Measurements from ENCODE around the gene MTHFR.

MTHFR gene

DNA sequence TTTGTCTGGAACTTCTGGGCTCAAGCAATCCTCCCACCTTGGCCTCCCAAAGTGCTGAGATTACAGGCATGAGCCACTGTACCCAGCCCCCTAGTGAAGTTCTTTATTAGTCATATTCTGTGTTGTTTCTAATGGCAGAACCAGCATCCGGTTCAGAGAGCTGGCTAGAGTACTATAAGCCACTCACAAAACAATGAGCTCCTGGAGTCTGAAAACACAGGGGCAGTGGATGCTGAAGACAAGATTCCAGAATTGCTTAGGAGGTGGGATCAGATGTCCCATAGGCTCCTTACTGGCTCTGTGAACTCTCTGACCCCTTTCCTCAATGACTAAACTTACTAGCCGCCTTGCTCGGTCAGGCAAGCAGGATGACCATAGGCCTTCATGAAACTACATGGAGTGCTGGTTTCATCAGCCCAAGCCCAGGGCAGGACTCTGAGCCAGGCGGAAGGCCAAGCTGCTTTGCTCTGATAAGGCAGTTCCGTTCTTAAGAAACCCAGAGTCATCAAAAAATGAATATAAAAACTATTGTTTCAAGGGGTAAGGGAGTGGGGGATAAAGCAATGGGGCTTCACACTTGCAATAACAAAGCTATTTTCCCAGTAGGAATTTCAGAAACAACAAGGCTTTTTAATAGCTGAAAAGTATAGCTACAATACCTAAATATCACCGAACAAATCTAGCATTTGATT lies 8.1 kb downstream of the MTHFR start:
- DNase-seq (ENCODE audit: low read depth, low spot score): no peak

DNA sequence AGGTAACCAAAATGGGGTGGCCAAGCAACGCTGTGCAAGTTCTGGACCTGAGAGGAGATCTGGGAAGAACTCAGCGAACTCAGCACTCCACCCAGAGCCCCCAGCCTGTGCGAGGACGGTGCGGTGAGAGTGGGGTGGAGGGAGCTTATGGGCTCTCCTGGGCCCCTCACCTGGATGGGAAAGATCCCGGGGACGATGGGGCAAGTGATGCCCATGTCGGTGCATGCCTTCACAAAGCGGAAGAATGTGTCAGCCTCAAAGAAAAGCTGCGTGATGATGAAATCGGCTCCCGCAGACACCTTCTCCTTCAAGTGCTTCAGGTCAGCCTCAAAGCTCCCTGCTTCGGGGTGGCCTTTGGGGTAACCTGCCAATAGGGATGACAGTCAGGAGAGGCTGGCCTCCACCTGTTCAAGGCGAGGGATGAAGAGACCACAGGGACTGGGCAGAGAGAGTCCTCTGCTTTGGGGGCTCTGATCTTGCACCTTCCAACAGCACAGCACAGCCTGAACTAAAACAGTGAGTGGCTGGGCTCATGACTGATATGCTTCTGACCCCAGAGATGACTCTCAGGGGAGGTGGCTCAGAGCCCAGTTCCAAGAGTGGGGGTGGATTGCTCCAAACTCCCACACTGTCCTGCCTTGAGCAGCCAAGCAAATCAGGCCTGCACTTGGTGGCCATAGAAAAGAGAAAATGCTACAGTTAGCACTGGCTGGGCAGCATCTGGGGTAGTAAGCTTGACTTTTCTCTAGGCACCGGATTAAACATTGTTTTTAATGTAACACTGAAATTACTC lies 9.5 kb downstream of the MTHFR start:
- DNase-seq (ENCODE audit: low read depth, low spot score): no peak

DNA sequence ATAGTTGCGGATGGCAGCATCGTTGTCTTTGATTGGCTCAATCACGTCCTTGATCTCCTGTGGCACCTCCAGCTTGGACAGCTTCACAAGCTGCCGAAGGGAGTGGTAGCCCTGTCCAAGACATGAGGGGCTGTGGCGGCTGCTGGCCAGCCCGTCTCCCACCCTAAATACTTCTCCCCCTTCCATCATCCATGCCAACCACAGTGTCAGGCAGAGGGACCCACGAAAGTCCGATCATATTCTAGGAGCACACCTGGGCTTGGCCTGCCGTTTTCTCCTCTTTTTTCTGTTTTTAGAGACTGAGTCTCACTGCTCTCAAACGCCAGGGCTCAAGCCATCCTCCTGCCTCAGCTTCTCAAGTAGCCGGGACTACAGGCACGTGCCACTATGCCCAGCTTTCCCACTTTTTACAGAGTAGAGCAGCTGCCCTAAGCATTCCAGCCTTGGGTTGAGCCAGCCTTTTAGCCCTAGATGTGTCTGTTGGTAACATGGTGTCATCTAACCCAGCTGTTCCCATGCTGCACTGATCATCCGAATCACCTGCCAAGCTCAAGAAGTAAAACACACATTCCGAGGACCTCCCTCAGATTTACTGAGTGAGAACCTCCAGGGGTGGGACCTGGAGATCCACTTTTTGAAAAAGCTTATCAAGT lies 10.4 kb downstream of the MTHFR start:
- DNase-seq (ENCODE audit: low read depth, low spot score): no peak

DNA sequence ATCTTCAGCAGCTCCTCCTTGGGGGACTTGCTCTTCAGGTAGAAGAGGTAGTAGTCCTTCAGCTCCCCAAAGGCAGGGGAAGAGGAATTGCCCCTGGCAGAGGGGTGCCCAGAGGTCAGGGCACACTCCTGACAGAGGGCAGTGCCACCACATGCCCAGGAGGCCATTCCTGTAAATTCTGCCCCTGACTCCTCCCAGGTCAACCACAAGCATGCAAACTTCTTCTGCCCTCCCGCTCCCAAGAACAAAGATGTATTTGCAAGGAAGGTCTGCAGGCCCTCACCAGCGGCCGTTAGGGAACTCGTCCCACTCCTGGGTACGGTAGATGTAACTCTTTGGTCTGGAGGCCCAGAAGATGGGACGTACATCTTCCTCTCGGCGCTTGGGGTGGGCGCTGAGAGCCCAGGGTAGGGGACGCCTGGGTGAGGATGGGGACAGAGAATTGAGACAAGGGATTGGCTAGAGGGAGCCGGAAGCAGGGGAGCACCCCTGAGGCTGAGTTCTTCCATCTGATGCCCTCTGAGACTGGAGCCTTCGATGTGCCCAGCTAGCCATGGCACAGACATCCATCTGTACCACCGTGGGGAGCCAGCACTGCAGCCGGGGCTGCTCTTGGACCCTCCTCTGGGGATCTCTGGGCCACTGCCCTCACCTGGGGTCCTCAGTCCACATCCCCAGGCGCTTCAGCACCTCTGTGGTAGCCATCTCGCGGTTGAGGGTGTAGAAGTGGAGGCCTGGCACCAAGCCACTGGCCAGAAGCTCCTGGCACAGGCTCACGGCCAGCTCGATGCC lies 11.1 kb downstream of the MTHFR start:
- no peak for DNase-seq (ENCODE audit: low read depth, low spot score)

DNA sequence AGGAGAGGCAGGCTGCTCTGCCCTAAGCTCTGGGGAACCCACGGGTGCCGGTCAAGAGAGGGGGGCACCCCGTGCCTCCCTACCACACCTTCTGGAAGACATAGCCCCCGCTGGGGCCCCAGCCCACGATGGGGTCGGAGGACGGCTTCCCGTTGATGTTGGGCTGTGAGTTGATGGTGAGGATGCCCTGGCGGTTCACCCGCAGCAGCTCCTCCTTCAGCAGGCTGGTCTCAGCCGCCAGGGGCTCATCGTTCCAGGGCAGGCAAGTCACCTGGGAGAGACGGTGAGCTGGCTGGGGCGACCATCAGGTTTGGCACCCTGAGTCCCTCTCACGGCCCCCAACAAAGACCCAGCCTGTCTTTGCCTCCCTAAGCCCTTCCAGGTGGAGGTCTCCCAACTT lies 11.9 kb downstream of the MTHFR start:
- DNase-seq (ENCODE audit: low read depth, low spot score): no peak

DNA sequence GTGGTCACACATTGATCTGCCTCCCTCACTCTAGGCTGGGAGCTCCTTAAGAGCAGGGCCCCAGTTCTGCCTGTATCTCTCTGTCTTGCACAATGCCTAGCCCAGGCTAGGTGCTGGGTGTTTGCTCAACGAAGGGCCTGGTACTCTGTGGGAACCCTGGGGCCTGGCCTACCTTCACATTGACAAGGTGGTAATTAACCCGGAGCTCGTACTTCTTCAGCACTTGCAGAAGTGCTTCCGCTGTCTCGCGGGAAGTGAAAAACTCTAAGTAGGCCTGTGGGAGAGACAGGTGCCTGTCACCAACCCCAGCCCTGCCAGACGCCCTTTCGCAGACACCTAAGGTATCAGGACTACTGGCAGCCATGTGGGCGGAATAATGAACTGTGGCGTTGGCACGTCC lies 13.7 kb downstream of the MTHFR start:
- DNase-seq (ENCODE audit: low read depth, low spot score): no peak

DNA sequence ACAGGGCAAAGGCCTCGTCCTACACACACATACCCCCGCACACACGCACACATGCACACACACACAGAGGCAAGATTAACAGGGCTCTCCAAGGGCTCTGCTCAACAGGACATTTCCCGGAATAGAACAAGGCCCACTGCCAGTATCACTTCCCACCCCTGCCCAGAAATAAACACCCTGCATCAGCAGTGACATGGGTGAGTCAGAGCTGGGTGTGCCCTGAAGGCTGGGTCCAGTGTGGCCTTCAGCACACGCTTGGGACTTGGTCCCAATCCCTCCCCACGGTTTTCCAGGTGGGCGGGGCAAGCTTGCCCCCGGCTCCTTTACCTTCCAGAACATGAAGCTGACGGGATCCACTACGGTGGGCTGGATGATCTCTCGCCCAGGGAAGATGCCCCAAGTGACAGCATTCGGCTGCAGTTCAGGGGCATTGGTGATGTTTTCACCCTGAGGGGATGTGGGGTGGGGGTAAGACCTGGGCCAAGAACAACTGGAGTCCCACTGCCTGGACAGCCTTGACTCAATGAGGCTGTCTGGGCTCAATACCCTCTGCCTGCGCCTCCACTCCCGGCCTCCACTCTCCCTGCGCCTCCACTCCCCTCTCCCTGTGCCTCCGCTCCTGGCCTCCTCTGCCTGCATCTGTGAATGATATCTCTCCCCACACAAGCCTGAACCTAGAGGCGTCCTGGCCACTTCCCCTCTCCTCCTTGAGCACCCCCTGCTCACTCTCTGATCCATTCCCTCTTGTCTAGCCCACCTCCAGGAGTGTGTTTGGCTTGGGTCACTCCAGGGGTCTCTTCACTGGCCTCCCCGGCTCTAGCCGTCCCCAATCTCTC lies 14.7 kb downstream of the MTHFR start:
- DNase-seq (ENCODE audit: low read depth, low spot score): no peak

DNA sequence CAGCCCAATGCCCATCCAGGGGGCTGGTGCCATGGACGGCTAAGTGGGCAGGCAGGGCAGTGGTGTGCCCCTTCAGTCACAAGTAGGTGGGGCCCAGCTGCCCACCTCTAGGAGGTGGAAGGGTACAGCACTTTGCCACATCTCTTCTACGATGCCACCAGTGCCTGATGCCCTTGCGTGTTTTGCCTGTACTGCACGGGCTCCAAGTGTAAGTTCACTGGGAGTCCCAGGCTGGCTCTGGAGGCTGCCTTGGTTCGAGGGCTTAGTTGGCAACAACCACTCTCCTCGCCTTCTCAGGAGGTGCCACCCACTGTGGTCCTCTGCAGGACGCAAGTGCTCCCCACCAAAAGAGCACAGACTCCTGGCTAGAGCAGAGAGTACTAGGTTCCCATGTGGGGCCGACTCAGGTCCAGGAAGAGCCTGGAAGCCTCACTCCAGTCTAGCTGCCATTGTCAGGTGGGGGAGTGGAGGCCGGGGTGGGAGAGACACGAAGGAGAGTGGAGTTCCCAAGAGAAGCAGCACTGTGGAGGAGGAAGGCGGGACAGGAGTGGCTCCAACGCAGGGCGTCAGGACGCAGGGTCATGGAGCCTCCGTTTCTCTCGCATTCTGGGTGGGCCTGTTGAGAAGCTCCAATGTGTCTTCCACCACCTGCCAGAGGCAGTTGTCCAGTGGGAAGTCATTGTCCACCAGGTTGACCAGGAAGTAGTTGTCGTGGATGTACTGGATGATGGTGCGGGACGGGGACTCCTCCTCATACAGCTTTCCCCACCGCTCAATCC lies 15.5 kb downstream of the MTHFR start:
- DNase-seq (ENCODE audit: low read depth, low spot score): no peak

DNA sequence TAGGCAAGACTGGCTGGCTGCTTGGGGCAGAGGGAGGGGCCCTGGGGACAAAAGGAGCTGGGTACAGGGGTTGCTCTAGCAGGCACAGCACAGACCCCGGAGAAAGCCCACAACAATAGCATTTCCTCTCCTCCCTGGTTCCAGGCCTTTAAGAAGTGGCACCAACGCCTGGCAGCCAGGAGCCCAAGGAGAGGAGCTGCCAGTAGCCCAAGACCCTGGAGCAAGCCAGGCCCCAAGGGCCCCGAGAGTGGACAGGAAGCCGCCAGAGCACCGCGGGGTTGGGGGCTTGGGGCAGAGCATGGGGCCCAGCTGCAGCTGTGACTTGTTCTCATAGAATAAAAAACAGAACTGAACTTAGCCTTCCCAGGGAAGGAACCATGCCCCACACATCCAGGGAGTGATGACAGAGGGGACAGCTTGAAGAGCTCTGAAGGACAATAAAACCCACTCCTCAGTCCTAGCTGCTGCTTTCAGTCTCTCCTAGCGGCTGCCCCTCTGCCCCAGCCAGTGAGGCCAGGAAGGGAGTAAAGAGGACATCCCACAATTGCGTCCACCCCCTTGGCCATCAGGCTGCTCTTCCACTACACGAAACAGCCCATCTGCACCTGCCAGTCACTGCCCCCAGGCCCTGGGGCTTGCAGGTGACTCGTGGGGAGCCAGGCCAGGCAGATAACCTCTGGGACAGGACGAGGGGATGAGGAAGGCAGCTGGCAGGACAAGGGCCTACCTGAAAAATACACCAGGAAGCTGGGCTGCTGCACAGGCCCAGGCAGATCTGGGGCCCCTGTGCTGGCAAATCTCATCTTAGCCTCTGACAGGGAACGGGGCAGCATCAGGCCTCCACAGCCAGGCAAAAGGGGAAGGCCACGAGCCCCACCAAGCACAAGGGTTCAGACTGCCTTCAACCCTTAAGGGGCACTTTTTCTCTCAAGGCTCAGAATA lies 16.4 kb downstream of the MTHFR start:
- no peak for DNase-seq (ENCODE audit: low read depth, low spot score)

DNA sequence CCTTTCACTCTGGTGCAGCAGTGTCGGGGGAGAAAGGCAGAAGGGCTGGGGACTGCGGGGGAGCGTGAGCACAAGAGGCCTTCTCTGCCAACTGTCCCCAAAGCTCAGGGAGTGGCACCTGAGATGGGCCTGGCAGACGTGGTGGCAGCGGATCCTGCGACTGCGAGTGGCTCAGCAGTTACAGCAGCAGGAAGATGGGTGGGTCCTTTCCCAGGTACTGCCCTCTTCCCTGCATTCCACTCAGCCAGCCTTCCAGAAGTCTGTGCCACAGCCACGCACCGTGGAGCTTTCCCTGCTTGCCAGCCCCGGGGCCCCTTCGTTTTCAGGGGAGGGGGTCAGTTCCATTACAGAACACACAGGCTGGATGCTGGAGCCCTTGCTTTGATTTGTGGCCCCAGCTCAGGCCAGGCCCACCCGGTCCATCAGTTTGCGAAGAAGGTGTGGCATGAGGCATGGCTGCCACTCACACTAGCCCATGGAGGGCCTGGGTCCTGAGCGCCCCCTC lies 17.2 kb downstream of the MTHFR start:
- no peak for DNase-seq (ENCODE audit: low read depth, low spot score)

DNA sequence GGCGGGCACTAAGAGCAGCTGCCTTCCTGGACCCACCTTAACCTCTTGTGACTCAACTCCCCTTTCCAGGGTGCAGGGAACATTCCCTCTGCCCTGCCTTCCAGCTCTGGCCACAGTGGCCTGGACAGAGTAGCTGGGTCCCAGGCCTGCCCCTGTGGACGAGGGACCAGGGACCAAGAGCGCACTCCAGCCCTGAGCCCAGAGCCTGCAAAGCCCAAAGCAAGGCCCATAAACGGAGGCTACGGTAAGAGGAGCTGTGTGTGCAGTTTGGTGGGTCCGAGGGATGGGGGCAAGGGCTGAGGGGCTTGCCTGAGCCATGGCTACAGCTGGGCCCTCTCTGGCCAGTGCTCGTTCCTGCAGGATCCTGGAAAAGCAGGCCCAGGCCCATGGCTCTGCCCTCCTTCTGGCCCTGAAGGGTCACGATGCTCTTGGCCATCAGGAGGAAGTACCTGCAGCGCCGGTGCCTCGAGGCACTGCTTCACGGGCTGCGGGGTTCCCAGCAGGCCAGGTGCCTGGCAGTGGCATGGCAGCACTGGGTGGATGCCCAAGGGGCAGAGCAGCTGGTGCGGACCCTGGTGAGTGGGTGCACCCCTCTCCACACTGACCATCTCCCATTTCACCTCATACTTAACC lies 17.8 kb downstream of the MTHFR start:
- no peak for DNase-seq (ENCODE audit: low read depth, low spot score)

DNA sequence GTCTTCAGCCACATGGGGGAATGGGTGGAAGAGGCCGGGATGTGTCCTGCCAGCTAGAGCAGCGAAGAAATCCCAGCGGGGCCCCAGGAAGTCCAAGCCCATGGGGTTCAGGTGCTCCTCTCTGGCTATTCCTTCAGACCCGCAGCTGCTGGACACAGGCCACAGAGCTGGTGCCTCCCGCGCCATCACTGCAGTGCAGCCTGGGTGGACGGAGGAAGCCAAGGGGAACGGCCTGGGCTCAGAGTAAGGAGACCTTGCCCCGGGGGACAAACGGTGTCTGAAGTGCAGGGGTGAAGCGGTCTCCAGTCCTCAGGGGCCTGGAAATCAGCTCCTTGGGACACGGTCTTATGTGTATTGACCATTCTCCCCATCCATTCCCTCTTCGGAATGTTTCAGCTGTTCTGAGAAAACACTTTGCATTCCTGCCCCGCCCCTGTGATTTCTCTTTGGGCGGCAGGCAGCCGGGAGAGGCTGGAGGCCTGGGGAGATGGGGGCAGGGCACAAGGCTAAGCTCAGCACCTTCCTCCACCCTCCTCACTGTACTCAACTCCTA lies 18.4 kb downstream of the MTHFR start:
- DNase-seq (ENCODE audit: low read depth, low spot score): no peak

DNA sequence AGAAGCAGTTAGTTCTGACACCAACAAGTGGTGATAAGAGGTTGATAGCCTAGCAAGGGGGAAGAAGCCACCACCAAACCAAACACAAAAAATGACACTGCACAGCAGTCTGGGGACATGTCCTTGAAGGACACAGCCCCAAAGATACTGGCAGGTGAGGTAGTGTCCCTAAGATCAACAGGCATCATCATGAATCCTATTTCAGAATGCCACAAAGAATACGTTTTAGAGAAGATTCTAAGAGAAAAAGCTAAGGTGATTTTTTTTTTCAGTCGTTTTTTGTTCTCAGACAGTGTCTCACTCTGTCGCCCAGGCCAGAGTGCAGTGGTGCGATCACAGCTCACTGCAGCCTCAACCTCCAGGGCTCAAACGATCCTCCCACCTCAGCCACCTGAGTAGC lies 19.6 kb downstream of the MTHFR start:
- no peak for DNase-seq (ENCODE audit: low read depth, low spot score)

DNA sequence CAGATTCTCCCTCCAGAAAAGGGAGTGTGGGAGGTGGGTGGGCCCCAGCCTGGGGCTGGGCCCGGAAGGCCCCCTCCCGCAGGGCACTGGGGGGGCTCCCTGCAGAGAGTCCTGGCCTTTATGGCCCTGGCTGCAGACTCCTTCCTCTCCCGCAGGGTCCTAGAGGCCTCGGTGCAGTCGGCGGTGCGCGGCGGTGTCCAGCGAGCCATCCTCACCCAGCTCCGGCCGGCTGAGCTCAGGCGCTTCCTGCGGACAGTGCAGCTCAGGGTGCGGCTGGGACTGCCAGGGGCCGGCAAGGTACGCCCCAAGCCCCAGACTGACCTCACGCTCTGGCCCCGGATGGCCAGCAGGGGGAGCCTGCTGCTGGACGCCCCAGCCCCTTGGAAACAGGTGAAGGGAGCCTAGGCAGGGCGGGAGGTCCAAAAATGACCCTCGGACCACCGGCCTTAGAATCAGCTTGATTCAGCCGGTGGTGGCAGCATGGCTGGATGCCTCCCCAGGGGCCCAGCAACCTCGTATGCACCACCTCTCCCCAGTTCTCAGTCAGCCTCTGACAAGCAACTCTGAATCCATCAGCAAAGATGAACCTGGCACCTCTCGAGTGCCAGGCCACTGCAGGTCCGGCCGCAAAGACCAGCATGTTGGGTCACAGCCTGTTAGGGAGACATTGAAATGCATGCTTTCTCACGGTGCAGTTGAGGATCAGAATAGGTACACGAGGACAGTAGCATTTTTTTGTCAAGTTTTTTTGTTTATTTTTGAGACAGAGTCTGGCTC lies 20.6 kb downstream of the MTHFR start:
- DNase-seq (ENCODE audit: low read depth, low spot score): peak; percentile 70

DNA sequence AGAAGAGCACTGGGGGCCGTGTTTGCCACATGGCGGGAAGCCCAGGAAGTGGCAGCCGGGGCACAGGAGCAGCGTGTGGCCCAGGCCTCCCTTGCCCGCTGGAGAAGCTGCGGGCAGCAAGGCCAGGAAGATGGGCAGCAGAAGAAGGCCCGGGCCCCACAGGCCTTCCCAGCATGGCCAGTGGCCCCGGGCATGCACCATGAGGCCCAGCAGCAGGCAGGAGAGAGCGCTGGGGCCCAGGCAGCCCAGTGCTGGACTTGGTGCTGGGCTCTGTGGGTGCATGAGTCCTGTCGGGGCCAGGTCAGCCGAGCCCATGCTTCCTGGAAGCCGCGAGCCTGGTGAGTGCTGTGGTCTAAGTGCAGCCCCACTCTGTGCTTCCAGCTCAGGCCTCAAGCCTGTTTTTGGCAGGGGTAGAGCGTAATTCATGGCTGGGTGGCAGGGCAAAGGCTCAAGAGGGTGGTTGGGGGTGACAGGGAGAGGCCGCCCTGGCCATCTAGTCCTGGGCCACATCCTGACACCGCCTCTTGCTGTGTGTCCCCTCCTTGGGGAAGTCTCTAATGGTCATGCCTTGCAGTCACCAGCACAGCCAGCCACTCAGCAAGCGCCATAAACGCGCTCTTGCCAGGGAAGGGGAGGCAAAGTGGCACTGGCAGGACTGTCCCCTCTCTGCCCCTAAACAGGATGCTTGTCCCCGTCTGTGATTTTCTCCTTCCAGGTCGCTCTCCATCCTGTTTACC lies 21.3 kb downstream of the MTHFR start:
- DNase-seq (ENCODE audit: low read depth, low spot score): no peak

DNA sequence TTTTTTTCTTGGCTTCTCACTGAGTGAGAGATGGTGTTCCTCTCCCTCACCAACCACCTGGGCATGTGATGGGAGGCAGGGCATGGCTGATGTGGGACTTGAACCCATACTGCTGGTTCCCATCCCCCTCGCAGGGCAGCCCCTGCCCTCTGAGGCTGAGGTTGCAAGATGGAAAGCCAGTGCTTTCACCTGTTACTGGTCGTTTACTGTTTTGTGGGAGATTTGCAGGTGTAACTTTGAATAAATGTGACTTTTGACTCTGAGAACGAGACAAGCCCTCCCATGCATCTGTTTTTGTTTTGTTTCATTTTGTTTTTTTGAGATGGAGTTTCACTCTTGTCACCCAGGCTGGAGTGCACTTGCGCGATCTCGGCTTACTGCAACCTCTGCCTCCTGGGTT lies 22.2 kb downstream of the MTHFR start:
- no peak for DNase-seq (ENCODE audit: low read depth, low spot score)
